MM.1S (cell line): ENCODE results near the gene CTCF.
A peak's percentile ranks its signal among the peaks of the same experiment; 100 is the strongest.

Source experiments
- DNase-seq: peaks from one replicate; pipeline ENCODE4 v3.0.0-alpha.2; 2015
- H2AFZ ChIP-seq: fragments of 300-600 bp; sonication (generic); 2 replicates; pipeline ENCODE4 v1.6.0; 2016; ENCODE audit warnings: antibody characterized with exemption, low read length
- H3F3A ChIP-seq: fragments of 300-600 bp; sonication (generic); 2 replicates; pipeline ENCODE4 v1.6.1; 2016; ENCODE audit warnings: mild to moderate bottlenecking, antibody characterized with exemption, low read length, moderate library complexity, mixed read lengths; ENCODE audit not compliant: insufficient read depth
- H3K27ac ChIP-seq: fragments of 300-600 bp; sonication (generic); 2 replicates; pipeline ENCODE4 v1.5.1; 2016; ENCODE audit warnings: mild to moderate bottlenecking, low read length
- H3K27me3 ChIP-seq: fragments of 300-600 bp; sonication (generic); replicated peaks from 2 replicates; pipeline ENCODE4 v1.6.0; 2016; ENCODE audit warnings: low read length; ENCODE audit not compliant: insufficient read depth
- H3K36me3 ChIP-seq: fragments of 300-600 bp; sonication (generic); replicated peaks from 2 replicates; pipeline ENCODE4 v1.6.1; 2016; ENCODE audit warnings: mild to moderate bottlenecking, low read length, mixed read lengths; ENCODE audit not compliant: insufficient read depth
- H3K4me1 ChIP-seq: fragments of 300-600 bp; sonication (generic); 2 replicates; pipeline ENCODE4 v1.6.1; 2016; ENCODE audit warnings: low read length, mixed read lengths
- H3K4me2 ChIP-seq: fragments of 300-600 bp; sonication (generic); 2 replicates; pipeline ENCODE4 v1.6.0; 2016; ENCODE audit warnings: low read depth, low read length
- H3K4me3 ChIP-seq: fragments of 300-600 bp; sonication (generic); 2 replicates; pipeline ENCODE4 v1.5.1; 2016; ENCODE audit warnings: low read length, mixed read lengths
- H3K79me2 ChIP-seq: fragments of 300-600 bp; sonication (generic); 2 replicates; pipeline ENCODE4 v1.6.1; 2016; ENCODE audit warnings: mixed run types, low read length, mixed read lengths
- H3K9ac ChIP-seq: fragments of 300-600 bp; sonication (generic); 2 replicates; pipeline ENCODE4 v1.6.1; 2016; ENCODE audit warnings: low read length, mixed read lengths
- H3K9me2 ChIP-seq: fragments of 300-600 bp; sonication (generic); replicated peaks from 2 replicates; pipeline ENCODE4 v1.6.1; 2016; ENCODE audit warnings: mild to moderate bottlenecking, low read length, mixed read lengths; ENCODE audit not compliant: insufficient read depth
- H3K9me3 ChIP-seq: fragments of 300-600 bp; sonication (generic); replicated peaks from 2 replicates; pipeline ENCODE4 v1.6.1; 2016; ENCODE audit warnings: mild to moderate bottlenecking, low read length, mixed read lengths; ENCODE audit not compliant: insufficient read depth
- H4K20me1 ChIP-seq: fragments of 300-600 bp; sonication (generic); 2 replicates; pipeline ENCODE4 v1.6.1; 2016; ENCODE audit warnings: mild to moderate bottlenecking, low read length, moderate library complexity, mixed read lengths; ENCODE audit not compliant: insufficient read depth
- CTCF ChIP-seq: fragments of 300-600 bp; sonication (generic); IDR thresholded peaks from 2 replicates; pipeline ENCODE4 v1.5.1; 2016; ENCODE audit warnings: antibody characterized with exemption, low read length, mixed read lengths
- EZH2 ChIP-seq: fragments of 300-600 bp; sonication (generic); optimal IDR thresholded peaks from 2 replicates; pipeline ENCODE3; 2017; ENCODE audit warnings: low read depth, mild to moderate bottlenecking, antibody characterized with exemption, low read length, mixed read lengths
- EZH2phosphoT487 ChIP-seq: fragments of 300-600 bp; sonication (generic); IDR thresholded peaks from 2 replicates; pipeline ENCODE4 v1.6.1; 2018; ENCODE audit warnings: antibody characterized with exemption, low read length

CTCF gene

GRCh38 chr16:67545665-67546024 lies 16.7 kb upstream of the CTCF start:
- H3K27ac ChIP-seq = peak overlapping the region; percentile 62; the same call in 1 of the 2 replicates
- no peak overlapping the region for H2AFZ ChIP-seq
- TF ChIP-seq EZH2 (no peak), CTCF (no peak), EZH2phosphoT487 (no peak)
- no peak for DNase-seq
- no peaks in the 10 kb centered on the region for H3K27me3 ChIP-seq
- H3K4me1 ChIP-seq = peaks cover 82% of the 10 kb centered on the region
- H3K9me2 ChIP-seq = no peaks in the 10 kb centered on the region
- H3K9ac ChIP-seq = no peak overlapping the region
- no peaks in the 10 kb centered on the region for H3K36me3 ChIP-seq
- peaks cover 41% of the 10 kb centered on the region for H3F3A ChIP-seq
- no peaks in the 10 kb centered on the region for H3K9me3 ChIP-seq
- H3K4me3 ChIP-seq = no peak overlapping the region
- peak overlapping the region; percentile 40; the same call in 1 of the 2 replicates for H3K4me2 ChIP-seq
- H3K79me2 ChIP-seq = peaks cover 57% of the 10 kb centered on the region
- no peaks in the 10 kb centered on the region for H4K20me1 ChIP-seq

- Histone ChIP-seq H3K4me2 (peak overlapping the region; percentile 94; the same call in 1 of the 2 replicates), H3F3A (peaks cover 41% of the 10 kb centered on the region), H3K9me3 (no peaks in the 10 kb centered on the region), H3K36me3 (no peaks in the 10 kb centered on the region), H2AFZ (no peak overlapping the region), H3K9me2 (no peaks in the 10 kb centered on the region), H3K27me3 (no peaks in the 10 kb centered on the region), H3K9ac (no peak overlapping the region), H4K20me1 (no peaks in the 10 kb centered on the region), H3K4me3 (no peak overlapping the region), H3K27ac (peak overlapping the region; percentile 98; the same call in 1 of the 2 replicates), H3K4me1 (peaks cover 86% of the 10 kb centered on the region), H3K79me2 (peaks cover 61% of the 10 kb centered on the region)
- TF ChIP-seq EZH2 = no peak
- no peak for TF ChIP-seq CTCF
- TF ChIP-seq EZH2phosphoT487 = no peak
- no peak for DNase-seq
These were observed 16.2 kb upstream of the CTCF start for GRCh38 chr16:67546091-67546501.

- TF ChIP-seq CTCF = peak; percentile 95
- no peak for TF ChIP-seq EZH2phosphoT487
- Histone ChIP-seq H3K27me3 (no peaks in the 10 kb centered on the region), H3K27ac (peak overlapping the region; percentile 98), H2AFZ (no peak overlapping the region), H3K9me2 (no peaks in the 10 kb centered on the region), H4K20me1 (no peaks in the 10 kb centered on the region), H3K4me3 (peak overlapping the region; percentile 61), H3F3A (peaks cover 48% of the 10 kb centered on the region), H3K9me3 (no peaks in the 10 kb centered on the region), H3K4me2 (peak overlapping the region; percentile 94), H3K9ac (peak overlapping the region; percentile 72), H3K4me1 (peaks cover 93% of the 10 kb centered on the region), H3K36me3 (no peaks in the 10 kb centered on the region), H3K79me2 (peaks cover 68% of the 10 kb centered on the region)
- peak; percentile 78 for DNase-seq
These were observed 15.4 kb upstream of the CTCF start for GRCh38 chr16:67546761-67547422.
